Measurements from ENCODE around the gene DES.

Gene DES

DNA sequence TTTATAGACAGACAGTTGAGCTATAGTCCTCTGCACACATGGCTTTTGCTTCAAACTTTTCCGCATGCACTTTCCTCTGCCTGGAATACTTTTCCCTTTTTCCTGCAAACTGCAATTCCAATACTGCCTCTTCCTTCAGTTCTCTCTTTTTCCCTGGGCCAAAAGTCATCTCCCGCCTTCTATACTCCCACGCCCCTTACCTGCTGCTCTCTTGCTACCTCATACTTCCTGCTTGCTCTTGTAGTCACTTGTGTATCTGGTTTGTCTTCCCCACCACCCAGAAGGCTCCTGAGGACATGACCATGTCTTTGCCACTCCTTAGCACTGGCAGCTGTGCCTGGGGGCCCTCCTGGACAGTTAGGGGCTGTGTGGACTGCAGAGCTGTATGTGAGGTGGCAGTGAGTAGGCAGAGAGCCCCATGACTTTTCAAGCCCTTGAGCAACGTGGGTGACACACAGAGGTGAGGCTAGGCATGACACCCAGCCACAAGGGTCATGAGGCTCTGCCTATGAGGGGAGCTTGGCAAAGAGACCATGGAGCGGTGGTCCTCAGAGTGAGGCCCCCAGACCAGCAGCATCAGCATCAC is 39.7 kb downstream of the DES start:
- DNase-seq (ENCODE audit: low read depth) = no peak

- no peak for DNase-seq (ENCODE audit: low read depth)
These were observed 40.8 kb downstream of the DES start for GRCh38 chr2:219458996-219459395.

GRCh38 chr2:219459460-219460311 is 41.5 kb downstream of the DES start:
- DNase-seq (ENCODE audit: low read depth) = no peak

DNA sequence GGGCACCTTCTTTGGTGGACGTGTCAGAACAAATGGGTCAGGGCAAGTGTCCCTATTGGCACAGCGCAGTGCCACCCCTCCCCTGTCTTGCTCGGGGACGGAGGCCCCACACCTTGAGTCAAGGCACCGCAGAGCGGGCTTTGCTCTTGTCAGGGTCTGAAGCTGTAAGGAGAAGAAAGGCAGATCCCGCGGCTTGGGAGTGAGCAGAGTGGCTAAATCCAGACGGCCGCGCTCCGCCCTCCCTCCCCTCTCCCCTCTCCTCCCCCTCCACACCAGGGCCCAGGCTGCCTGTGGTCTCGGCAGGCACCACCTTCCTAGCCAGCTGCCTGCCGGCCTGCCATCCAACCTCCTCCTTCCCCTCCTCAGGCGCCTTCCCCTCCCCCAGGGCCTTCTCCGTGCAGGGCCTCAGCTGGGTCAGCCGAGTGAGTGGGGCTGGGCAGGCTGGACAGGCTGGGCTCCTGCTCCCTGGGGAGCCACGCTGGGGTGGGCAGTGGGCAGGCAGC is 42.3 kb downstream of the DES start:
- no peak for DNase-seq (ENCODE audit: low read depth)

- no peak for DNase-seq (ENCODE audit: low read depth)
These were observed 42.9 kb downstream of the DES start for GRCh38 chr2:219461047-219461514.

DNA sequence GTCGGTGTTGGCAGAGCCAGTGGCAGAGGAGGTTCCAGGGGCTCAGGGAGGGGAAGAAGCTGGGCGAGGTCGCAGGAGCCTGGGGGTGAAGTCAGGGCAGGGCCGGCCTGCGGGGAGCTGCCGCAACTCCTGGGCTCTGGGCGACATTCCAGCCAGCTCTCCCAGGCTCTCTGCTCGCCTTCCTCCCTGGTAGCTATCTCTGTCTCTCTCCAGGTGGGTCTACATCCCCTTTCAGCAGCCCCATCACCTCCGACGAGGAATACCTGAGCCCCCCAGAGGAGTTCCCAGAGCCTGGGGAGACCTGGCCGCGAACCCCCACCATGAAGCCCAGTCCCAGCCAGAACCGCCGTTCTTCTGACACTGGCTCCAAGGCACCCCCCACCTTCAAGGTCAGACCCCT is 43.5 kb downstream of the DES start:
- no peak for DNase-seq (ENCODE audit: low read depth)

- DNase-seq (ENCODE audit: low read depth) = no peak
These were observed 44.2 kb downstream of the DES start for GRCh38 chr2:219462349-219462748.

DNA sequence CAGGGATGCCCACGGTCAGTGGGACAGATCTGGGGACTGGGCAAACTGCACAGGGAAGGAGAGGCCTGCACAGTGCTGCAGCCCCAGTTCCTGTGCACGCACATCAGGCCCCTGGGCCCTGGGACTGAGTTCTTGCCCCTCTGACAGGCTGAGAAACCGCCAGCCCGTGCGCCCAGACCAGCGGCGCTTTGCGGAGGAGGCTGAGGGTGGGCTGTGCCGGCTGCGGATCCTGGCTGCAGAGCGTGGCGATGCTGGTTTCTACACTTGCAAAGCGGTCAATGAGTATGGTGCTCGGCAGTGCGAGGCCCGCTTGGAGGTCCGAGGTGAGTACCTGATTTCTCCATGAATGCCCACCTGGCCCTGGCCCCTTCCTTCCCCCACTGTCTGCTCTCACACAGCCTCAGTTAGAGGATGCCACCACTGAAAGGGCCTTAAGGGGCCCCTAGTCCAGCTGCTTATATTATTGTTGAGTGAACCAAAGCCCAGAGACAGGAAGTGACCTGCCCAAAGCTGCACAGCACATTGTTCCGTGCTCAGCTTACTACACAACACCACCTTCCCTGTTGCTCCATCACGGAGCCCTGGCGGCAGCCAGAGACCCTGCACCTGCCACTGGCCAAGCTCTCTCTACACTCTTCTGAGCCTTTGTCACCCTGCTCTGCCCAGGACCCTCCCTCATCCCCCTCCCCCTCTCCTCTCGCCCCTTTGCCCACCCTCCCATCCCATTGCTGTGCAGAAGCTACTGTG is 46.3 kb downstream of the DES start:
- DNase-seq (ENCODE audit: low read depth) = no peak

DNA sequence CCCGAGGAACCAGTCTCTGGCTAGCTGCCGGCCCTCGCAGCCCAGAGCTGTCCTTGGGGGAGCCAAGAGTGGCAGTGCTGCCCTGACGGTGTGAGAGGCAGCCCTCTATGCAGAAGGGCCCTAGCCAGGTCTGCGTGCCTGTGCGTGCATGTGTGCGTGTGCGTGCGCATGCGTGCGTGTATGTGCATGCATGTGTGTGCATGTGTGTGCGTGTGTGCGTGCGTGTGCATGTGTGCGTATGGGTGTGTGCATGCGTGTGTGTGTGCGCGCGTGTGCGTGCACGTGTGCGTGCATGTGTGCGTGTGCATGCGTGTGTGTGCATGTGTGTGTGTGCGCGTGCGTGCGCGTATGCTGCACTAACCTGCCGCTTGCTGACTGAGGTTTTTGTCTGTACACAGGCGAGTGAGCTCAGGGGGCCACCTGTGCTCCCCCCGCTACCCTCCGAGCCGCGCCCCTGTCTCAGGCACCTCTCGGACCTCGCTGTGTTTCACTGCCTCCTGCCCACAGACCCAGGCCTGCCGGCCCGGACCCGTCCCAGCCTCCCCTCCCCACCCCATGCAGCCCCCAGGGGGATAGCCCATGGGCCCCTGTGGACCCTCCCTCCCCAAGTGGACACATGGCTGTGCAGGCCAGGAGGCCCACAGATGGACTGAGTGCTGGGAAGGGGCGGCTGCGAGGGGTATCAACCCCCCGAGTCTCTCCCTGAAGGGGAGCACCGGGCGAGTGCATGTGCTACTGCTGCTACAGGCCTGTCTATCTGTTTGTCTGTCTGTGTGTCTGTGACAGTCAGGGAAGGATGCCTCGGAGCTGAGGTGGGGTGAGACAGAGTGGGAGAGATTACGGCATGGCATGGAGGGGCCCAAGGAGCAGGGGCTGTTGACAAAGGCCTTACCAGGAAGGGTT is 47.7 kb downstream of the DES start:
- no peak for DNase-seq (ENCODE audit: low read depth)

- DNase-seq (ENCODE audit: low read depth) = no peak
These were observed 48.9 kb downstream of the DES start for GRCh38 chr2:219466816-219467735.

DNA sequence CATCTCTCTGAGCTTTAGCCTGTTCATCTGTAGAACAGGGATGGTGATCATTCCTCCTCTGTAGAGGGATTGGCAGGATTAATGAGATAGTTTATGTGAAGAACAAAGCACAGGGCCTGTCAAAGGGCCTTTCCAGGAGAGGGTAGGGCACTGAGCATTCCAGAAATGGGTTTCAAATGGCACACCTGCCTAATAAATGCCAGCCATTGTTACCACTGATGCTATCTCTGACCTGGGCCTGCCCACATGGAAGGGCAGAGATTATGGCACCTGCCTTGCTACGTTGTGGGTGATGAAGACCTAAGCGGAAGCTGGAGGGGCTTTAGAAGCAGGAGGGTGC is 49.5 kb downstream of the DES start:
- no peak for DNase-seq (ENCODE audit: low read depth)

DNA sequence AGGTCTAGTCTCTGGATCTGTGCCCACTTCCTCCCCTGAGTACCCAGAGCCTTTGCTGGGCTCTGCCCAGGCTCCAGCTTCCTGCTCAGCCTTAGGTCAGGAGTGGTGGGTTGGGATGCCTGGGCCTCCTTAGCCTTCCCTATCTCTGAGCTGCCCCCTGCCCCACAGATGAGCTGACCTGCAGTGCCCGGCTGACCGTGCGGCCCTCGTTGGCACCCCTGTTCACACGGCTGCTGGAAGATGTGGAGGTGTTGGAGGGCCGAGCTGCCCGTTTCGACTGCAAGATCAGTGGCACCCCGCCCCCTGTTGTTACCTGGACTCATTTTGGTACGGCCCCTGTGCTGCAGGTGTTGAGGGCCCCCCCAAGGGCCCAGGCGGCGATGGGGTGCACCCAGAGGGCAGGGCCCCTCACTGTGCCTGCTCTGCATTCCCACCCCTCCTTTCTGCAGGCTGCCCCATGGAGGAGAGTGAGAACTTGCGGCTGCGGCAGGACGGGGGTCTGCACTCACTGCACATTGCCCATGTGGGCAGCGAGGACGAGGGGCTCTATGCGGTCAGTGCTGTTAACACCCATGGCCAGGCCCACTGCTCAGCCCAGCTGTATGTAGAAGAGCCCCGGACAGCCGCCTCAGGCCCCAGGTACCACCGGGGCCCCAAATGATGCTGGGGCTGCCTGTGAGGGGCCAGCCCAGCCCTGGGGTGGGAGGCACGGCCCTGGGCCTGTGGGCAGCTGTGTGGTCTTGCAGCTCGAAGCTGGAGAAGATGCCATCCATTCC is 50.4 kb downstream of the DES start:
- DNase-seq (ENCODE audit: low read depth) = no peak

GRCh38 chr2:219469186-219469724 is 51.1 kb downstream of the DES start:
- no peak for DNase-seq (ENCODE audit: low read depth)

GRCh38 chr2:219470429-219470828 is 52.3 kb downstream of the DES start:
- no peak for DNase-seq (ENCODE audit: low read depth)

DNA sequence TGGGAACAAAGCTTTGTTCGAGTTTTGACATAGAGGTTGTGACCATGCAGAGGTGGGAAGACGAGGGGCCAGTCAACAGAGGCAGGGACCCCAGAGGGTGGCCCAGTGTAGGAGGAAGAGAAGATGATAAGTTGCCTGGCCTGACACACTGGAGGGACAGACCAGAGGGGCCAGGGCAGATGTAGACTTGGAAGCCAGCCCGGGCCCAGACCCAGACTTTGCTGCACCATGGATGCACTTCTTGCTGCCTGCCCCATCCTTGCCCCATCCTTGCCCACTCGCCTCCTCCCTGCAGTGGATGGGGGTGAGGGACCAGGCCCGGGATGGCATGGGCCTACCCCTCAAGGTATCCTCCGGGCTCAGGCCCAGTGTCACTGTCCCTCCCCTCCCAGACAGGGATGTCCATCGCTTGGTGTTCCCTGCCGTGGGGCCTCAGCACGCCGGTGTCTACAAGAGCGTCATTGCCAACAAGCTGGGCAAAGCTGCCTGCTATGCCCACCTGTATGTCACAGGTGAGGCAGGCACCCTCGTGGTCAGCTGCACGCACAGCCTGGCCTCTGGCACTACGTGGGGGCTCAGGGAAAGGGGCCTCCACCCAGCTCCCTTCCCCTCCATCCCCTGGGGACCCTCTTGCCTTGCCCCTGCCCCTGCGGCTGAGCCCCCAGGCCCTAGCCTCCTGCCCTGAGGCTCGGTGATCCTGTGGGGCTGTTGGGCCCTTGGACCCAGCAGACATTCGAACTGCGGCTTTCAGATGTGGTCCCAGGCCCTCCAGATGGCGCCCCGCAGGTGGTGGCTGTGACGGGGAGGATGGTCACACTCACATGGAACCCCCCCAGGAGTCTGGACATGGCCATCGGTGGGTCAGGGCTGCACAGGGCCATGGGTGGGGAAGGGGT is 53.5 kb downstream of the DES start:
- no peak for DNase-seq (ENCODE audit: low read depth)

- DNase-seq (ENCODE audit: low read depth) = no peak
These were observed 54.5 kb downstream of the DES start for GRCh38 chr2:219472629-219473187.

- DNase-seq (ENCODE audit: low read depth) = no peak
These were observed 55.3 kb downstream of the DES start for GRCh38 chr2:219473511-219473910.

All from activated T-helper 1 cell treated with Interleukin-2 at 50 U/mL for 16 hours (primary cell).